CD4-positive, alpha-beta memory T cell (primary cell): Measurements from ENCODE around the gene PABPC1L2A. TPM values are rescaled to one million over a fixed set of nuclear protein-coding genes. Genes with fewer than 3 reads are reported as not detected.
"Not testable (repeated sequence)": the region's sequence is repeated elsewhere in the genome, so short reads cannot be mapped to it uniquely, and the experiment has no call there.

Experiments
- CTCF ChIA-PET: fragments of 350-600 bp; sonication (Branson Sonifier 250); formaldehyde crosslinking; loops from one replicate; lab custom pipeline; 2021; ENCODE audit warnings: inconsistent platforms; ENCODE audit not compliant: partially characterized antibody; lab: Charles Lee
- POLR2A ChIA-PET: fragments of 350-600 bp; sonication (Branson Sonifier 250); formaldehyde crosslinking; loops from one replicate; lab custom pipeline; 2021; ENCODE audit not compliant: partially characterized antibody; lab: Charles Lee
- DNase-seq, 5 donors: peaks; one replicate each; pipeline versions ENCODE4 v3.0.0 to v3.0.0-alpha.2; 2020 to 2022; ENCODE audit warnings: mixed read lengths in 1 of 5
- H3K27ac ChIP-seq: one replicate; pipeline ENCODE4 v1.7.0; 2013; ENCODE audit warnings: low read depth, low read length
- H3K27me3 ChIP-seq: 2 replicates; pipeline ENCODE4 v1.7.0; 2013; ENCODE audit warnings: mild to moderate bottlenecking, low read length, moderate library complexity; ENCODE audit not compliant: insufficient read depth
- H3K36me3 ChIP-seq: 2 replicates; pipeline ENCODE4 v1.7.0; 2013; ENCODE audit warnings: mild to moderate bottlenecking, low read length, moderate library complexity; ENCODE audit not compliant: insufficient read depth
- H3K4me1 ChIP-seq: 2 replicates; pipeline ENCODE4 v1.7.0; 2013; ENCODE audit warnings: mild to moderate bottlenecking, low read length, moderate library complexity; ENCODE audit not compliant: insufficient read depth
- H3K4me3 ChIP-seq, 2 donors: one replicate each; pipeline ENCODE4 v1.7.0; 2013; ENCODE audit warnings: low read length in 2 of 2, mild to moderate bottlenecking in 1 of 2
- H3K9me3 ChIP-seq, 2 donors: one replicate each; pipeline ENCODE4 v1.7.0; 2013; ENCODE audit warnings: low read length in 2 of 2, control low read depth in 1 of 2; ENCODE audit not compliant: control insufficient read depth in 1 of 2
- H3K27ac Mint-ChIP-seq, 7 donors: one replicate each; pipeline ENCODE4 v1.8.0; 2020 to 2021; ENCODE audit warnings: mixed read lengths in 7 of 7, mild to moderate bottlenecking in 6 of 7, inconsistent platforms in 3 of 7, moderate library complexity in 3 of 7
- H3K27me3 Mint-ChIP-seq, 2 donors: one replicate each; pipeline ENCODE4 v1.8.0; 2020 to 2021; ENCODE audit warnings: mixed read lengths in 2 of 2
- H3K36me3 Mint-ChIP-seq, 2 donors: one replicate each; pipeline ENCODE4 v1.8.0; 2020 to 2021; ENCODE audit warnings: mixed read lengths in 2 of 2, inconsistent platforms in 1 of 2, mild to moderate bottlenecking in 1 of 2
- H3K4me1 Mint-ChIP-seq, 4 donors: one replicate each; pipeline ENCODE4 v1.8.0; 2020 to 2021; ENCODE audit warnings: mixed read lengths in 4 of 4, mild to moderate bottlenecking in 1 of 4
- H3K4me3 Mint-ChIP-seq, 8 donors: one replicate each; pipeline ENCODE4 v1.8.0; 2020 to 2021; ENCODE audit warnings: mixed read lengths in 8 of 8, mild to moderate bottlenecking in 7 of 8, moderate library complexity in 6 of 8, inconsistent platforms in 3 of 8
- H3K9me3 Mint-ChIP-seq, 8 donors: one replicate each; pipeline ENCODE4 v1.8.0; 2020 to 2021; ENCODE audit warnings: mixed read lengths in 8 of 8, mild to moderate bottlenecking in 5 of 8, inconsistent platforms in 3 of 8, moderate library complexity in 1 of 8
- intact Hi-C: fragments of 100-400 bp; cut with micrococcal nuclease; formaldehyde crosslinking; loops from one replicate; pipeline ENCODE4 v1.15.1; 2023
- polyA plus RNA-seq, 2 donors: library from polyadenylated mRNA; unstranded; fragments of 300-500 nt; fragmentation: Illumina TruSeq; gene quantifications; one replicate each; pipeline ENCODE4 v1.2.3, GENCODE V29; 2021
- total RNA-seq, 2 experiments: library from RNA; stranded (reverse); gene quantifications; one replicate each; pipeline ENCODE4 v1.2.3, GENCODE V29; 2021

PABPC1L2A gene
- total RNA-seq = not detected
- polyA plus RNA-seq = not detected

DNA sequence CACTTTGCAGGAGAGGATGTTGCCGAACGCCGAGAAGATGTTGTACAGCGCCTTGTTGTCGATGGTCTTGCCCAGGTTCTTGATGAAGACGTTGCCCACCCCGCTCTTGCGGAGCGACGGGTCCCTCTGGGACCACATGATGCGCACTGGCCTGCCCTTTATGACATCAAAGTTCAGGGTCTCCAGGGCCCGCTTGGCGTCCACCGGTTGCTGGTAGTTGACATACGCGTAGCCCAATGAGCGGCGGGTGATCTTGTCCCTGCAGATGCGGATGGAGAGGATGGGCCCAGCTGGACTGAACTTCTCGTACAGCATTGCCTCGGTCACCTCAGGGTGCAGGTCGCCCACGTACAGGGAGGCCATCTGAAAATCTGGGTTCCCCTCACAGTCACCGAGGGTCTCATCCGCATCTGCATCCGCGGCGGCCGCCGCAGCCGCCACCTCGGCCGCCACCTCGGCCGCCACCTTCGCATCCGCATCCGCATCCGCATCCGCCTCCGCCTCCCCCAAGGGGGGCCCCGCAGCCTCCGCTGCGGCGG, at the start of gene PABPC1L2A:
Gene PABPC1L2A, minus strand, starts transcription at position 489 of the 539 bp plus-strand sequence. Its CDS starts 126 bp downstream, at position 363.
- H3K27me3 ChIP-seq, H3K27ac Mint-ChIP-seq, H3K4me3 ChIP-seq, POLR2A ChIA-PET, H3K4me3 Mint-ChIP-seq, CTCF ChIA-PET, H3K36me3 Mint-ChIP-seq, H3K9me3 ChIP-seq, H3K27ac ChIP-seq, intact Hi-C loops, H3K9me3 Mint-ChIP-seq, DNase-seq, H3K36me3 ChIP-seq, H3K4me1 Mint-ChIP-seq, H3K4me1 ChIP-seq, H3K27me3 Mint-ChIP-seq: not testable (repeated sequence)

DNA sequence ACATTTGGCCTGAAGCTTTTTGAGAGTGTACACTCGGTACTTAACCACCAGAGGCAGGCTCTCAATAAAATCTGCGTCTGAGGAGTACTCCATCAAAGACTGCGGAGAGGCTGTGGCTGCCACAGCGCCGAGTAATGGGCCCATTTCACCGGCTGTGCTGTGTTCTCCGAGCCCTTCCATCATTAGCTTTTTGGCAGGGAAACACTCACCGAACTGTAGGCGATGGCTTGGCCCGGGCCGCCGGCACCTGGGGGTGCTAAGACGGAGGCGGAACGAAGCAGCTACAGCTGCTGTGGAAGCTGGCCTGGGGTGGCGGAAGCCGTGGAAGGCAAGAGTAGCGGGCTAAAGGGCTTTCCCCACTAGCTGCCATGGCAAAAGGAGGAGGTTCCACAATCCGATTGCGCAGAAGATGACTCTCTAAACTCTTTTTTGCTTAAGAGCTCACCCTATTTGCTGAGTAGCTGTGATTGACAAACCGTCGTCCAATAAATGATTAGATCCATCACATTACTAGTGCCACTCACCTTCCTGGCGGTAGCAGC, 48.5 kb upstream of the PABPC1L2A start:
- Histone ChIP-seq H3K27me3 (no peaks in the 10 kb centered on the region), H3K9me3 (no peaks in the 10 kb centered on the region), H3K4me3 (no peak overlapping the region), H3K27ac (no peak overlapping the region), H3K4me1 (no peaks in the 10 kb centered on the region), H3K36me3 (no peaks in the 10 kb centered on the region)
- Mint-ChIP-seq H3K4me1 (no peaks in the 10 kb centered on the region), H3K27me3 (peaks cover 2% of the 10 kb centered on the region in 2 donors), H3K4me3 (peak overlapping the region in 5 of 8 donors; percentile 5 to 79 (median 10)), H3K36me3 (no peaks in the 10 kb centered on the region), H3K27ac (peak overlapping the region in 1 of 7 donors; percentile 78), H3K9me3 (peaks cover 0 to 6% (median 0%) of the 10 kb centered on the region in 8 donors)
- ChIA-PET CTCF (no interaction called here), POLR2A (interaction anchor here (1.0 kb wide), 1 partner anchor 87 kb away, joined by 3 read pairs; no protein-coding TSS in a partner anchor)
- DNase-seq = peak in 2 of 5 donors; percentile 4 to 6
- intact Hi-C loops = no loop called here

GRCh38 chrX:73126240-73126639, 46.9 kb upstream of the PABPC1L2A start:
- intact Hi-C loops = no loop called here
- no peaks in the 10 kb centered on the region for H3K4me1 Mint-ChIP-seq
- ChIA-PET CTCF (no interaction called here), POLR2A (no interaction called here)
- no peaks in the 10 kb centered on the region for H3K36me3 Mint-ChIP-seq
- peaks cover 0 to 13% (median 0%) of the 10 kb centered on the region in 8 donors for H3K9me3 Mint-ChIP-seq
- Histone ChIP-seq H3K36me3 (no peaks in the 10 kb centered on the region), H3K4me1 (no peaks in the 10 kb centered on the region), H3K9me3 (no peaks in the 10 kb centered on the region), H3K4me3 (no peak overlapping the region), H3K27ac (no peak overlapping the region), H3K27me3 (no peaks in the 10 kb centered on the region)
- no peak overlapping the region for H3K4me3 Mint-ChIP-seq
- no peak for DNase-seq
- no peak overlapping the region for H3K27ac Mint-ChIP-seq
- H3K27me3 Mint-ChIP-seq = peaks cover 2% of the 10 kb centered on the region in 2 donors

GRCh38 chrX:73099505-73099904, 20.2 kb upstream of the PABPC1L2A start:
- DNase-seq, H3K4me1 ChIP-seq, H3K36me3 Mint-ChIP-seq, H3K4me3 Mint-ChIP-seq, H3K27ac Mint-ChIP-seq, CTCF ChIA-PET, H3K4me3 ChIP-seq, H3K27me3 Mint-ChIP-seq, H3K27me3 ChIP-seq, H3K4me1 Mint-ChIP-seq, POLR2A ChIA-PET, H3K27ac ChIP-seq, H3K36me3 ChIP-seq, H3K9me3 ChIP-seq: not testable (repeated sequence)
- peaks cover 0 to 10% (median 0%) of the 10 kb centered on the region in 8 donors for H3K9me3 Mint-ChIP-seq
- intact Hi-C loops = loop anchor here (10.0 kb wide), 1 partner anchor 905 kb away; no protein-coding TSS in a partner anchor

DNA sequence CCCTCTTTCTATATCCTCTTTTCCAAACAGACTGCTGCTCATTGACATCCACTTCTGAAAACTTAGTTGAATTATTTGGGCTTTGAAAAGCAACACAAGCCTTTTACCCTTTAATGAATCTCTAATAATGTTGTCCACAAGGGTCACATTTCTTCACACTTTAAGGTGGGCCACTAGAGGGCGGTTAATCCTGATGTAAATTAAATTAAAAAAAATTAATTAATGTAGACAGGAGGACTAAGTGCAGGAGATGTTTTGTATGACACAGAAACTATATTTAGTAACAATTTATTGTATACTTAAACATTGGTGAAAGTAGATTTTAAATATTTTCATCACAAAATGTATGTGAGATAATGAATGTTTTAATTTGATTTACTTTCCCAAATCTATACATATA, 7.5 kb upstream of the PABPC1L2A start:
- H3K36me3 ChIP-seq, H3K9me3 Mint-ChIP-seq, H3K27ac Mint-ChIP-seq, H3K27me3 ChIP-seq, H3K4me1 ChIP-seq, H3K4me1 Mint-ChIP-seq, H3K9me3 ChIP-seq, H3K27me3 Mint-ChIP-seq, H3K4me3 Mint-ChIP-seq, POLR2A ChIA-PET, CTCF ChIA-PET, H3K36me3 Mint-ChIP-seq, H3K4me3 ChIP-seq, H3K27ac ChIP-seq: not testable (repeated sequence)
- peak in 1 of 5 donors; percentile 7 for DNase-seq
- intact Hi-C loops = loop anchor here (10.0 kb wide), 2 partner anchors 178 to 1048 kb away; no protein-coding TSS in a partner anchor

- H3K9me3 ChIP-seq, H3K27ac Mint-ChIP-seq, POLR2A ChIA-PET, CTCF ChIA-PET, H3K27ac ChIP-seq, H3K27me3 ChIP-seq, H3K9me3 Mint-ChIP-seq, DNase-seq, H3K36me3 Mint-ChIP-seq, H3K36me3 ChIP-seq, H3K4me3 ChIP-seq, H3K27me3 Mint-ChIP-seq, H3K4me1 ChIP-seq, H3K4me1 Mint-ChIP-seq, H3K4me3 Mint-ChIP-seq: not testable (repeated sequence)
- intact Hi-C loops = loop anchor here (10.0 kb wide), 2 partner anchors 185 to 1055 kb away; no protein-coding TSS in a partner anchor
These were observed 572 bp upstream of the PABPC1L2A start for GRCh38 chrX:73079884-73080283.

- H3K4me1 ChIP-seq, H3K27me3 Mint-ChIP-seq, H3K9me3 Mint-ChIP-seq, intact Hi-C loops, DNase-seq, CTCF ChIA-PET, H3K27ac Mint-ChIP-seq, H3K4me3 Mint-ChIP-seq, H3K36me3 Mint-ChIP-seq, H3K36me3 ChIP-seq, H3K4me3 ChIP-seq, H3K27ac ChIP-seq, H3K27me3 ChIP-seq, POLR2A ChIA-PET, H3K9me3 ChIP-seq, H3K4me1 Mint-ChIP-seq: not testable (repeated sequence)
These were observed 715 bp downstream of the PABPC1L2A start for GRCh38 chrX:73078597-73078996.
